Stimulated activated CD8-positive, alpha-beta memory T cell treated with anti-CD3 and anti-CD28 coated beads, Interleukin-7, amount 100 ng/mL, for 48 hours (primary cell): Measurements from ENCODE around the gene HBS1L.

Source experiments
- DNase-seq, 2 donors: peaks; one replicate each; pipeline ENCODE4 v3.0.0-alpha.2; 2020; ENCODE audit warnings: low read depth in 1 of 2; ENCODE audit errors: extremely low read depth in 1 of 2

Gene HBS1L

DNA sequence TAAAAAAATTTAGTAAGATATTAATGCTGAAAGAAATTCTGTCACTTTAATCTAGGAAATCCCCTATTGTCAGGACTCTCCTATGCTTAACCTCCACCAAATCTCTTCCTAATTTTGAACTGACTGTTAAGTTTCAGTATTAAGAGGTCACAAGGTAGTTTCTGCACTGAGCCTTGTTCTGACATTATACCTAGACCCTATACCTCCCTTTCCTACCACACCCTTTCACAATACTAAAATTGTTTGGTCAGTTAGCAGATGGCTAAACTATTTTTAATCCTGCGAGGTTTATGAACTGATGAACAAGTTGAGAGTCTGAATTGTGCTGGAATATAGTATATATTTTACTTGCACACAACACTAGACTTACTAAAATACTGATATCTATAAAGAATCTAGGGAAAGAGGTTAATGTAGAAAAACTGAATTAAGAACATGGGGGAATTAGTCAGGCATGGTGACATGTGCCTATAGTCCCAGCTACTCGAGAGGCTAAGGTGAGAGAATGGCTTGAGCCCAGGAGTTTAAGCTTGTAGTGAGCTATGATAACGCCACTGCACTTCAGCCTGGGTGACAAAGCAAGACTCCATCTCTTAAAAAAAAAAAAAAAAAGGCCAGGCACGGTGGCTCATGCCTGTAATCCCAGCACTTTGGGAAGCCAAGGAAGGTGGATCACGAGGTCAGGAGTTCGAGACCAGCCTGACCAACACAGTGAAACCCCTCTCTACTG is 51.5 kb downstream of the HBS1L start:
- DNase-seq: no peak

GRCh38 chr6:135002229-135002844 is 52.3 kb downstream of the HBS1L start:
- no peak for DNase-seq

GRCh38 chr6:134999107-134999506 is 55.5 kb downstream of the HBS1L start:
- no peak for DNase-seq

DNA sequence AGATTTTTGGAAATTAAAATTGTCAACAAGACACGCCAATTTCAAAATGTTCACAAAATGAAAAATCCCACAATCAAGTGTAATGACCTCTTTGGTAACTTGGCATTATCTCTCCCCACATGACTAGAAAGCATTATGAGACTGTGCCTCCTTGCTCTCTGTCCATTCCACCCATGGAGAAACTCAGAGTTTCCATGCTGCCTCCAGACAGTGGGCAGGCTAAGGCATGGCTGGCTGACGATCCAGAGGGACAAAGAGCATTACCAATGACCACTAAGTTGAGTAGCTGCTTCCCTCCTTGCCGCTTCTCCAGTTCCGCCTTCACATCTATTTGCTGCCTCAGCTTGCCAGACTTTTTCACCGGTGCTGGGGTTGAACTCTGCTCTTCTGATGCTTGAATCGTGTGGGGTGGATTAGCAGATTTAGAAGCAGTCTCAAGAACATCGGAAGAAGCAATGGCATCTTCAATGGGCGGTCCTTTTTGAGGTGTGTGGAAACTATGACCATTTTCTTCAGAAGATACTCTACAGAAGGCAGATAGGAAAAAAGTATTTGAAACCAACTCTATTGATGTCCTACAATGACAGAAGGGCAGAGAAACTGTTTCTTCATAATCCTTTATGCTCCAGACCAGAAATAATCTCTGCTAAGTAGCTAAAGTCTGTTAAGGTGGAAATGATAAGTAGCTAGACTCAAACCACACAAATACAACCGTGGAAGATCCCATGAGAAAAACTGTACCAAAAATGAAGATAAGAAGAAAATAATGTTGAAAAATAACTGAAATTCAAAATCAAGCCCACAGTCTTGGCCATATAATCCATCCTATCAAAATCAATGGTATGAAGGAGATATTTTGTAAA is 57.3 kb downstream of the HBS1L start:
- DNase-seq: no peak

DNA sequence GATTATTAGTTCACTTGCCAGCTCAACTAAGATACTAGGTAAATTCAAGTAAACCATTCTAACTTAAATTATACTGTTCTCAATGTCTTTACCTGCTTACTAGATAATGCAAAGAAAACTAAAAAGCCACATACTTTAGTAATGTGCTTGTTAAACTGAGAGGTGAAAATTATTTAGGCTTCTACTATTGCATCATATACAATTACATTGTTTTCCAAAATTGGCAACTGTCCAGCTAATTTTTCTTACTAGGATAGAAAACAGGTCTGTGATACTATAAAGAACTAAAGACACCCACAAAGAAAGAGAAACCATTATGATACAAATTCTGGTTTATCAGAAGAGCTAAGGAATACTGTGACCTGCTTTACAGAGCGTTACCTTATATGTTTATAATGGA is 59.1 kb downstream of the HBS1L start:
- DNase-seq: no peak

- no peak for DNase-seq
Measured at GRCh38 chr6:134994431-134994830, 60.2 kb downstream of the HBS1L start.

DNA sequence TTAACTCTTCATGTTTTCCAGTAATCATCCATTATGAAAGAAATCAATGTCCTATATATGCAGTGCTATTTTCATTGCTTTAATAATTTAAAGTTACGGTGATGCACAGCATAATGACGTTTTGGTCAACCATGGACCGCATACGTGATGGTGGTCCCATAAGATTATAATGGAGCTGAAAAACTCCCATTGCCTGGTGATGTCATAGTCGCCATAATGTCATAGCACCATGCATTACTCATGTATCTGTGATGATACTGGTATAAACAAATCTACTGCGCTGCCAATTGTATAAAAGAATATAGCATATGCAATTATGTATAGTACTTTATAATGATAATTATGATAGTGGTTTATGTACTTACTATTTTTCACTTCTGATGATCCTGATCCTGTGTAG is 62.5 kb downstream of the HBS1L start:
- DNase-seq: no peak

GRCh38 chr6:134990262-134990661 is 64.4 kb downstream of the HBS1L start:
- no peak for DNase-seq

GRCh38 chr6:134984821-134985220 is 69.8 kb downstream of the HBS1L start:
- DNase-seq: no peak

DNA sequence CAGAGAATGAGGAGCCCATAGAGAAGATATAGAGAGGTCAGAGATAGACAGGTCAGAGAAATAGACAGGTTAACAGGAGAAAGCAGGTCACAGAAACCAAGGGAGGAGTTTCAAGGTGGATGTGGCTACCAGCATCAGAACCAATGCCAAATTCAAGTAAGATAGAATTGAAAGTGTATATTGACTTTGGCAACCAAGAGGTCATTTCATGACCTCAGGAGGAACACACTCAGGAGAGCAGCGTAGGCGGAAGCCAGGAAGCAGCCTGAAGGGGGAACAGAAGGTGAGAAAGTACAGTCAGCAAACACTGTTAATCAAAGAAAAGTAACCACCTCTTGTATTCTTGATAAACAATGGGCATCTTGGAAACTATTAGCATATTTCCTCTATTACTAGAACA is 70.8 kb downstream of the HBS1L start:
- DNase-seq: no peak

DNA sequence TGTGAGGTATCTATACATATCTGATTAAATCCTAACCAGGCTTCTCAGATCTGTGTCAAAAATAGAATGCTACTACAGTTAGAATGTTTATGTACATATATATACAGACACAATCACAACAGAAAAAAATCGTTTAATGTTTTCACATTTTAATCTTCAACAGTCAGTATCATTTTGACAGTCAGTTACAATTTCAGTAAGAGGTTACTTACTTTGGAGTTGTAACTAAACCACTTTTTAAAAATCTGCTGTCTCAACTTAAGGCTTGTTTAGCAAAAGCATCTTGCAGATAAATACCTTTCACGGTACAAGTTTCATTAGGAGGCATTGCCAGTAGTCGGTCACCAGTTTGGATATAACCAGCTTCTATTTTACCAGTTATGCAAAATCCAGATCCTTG is 72.5 kb downstream of the HBS1L start:
- no peak for DNase-seq

- no peak for DNase-seq
Measured at GRCh38 chr6:134980846-134981245, 73.8 kb downstream of the HBS1L start.

GRCh38 chr6:134979142-134979541 is 75.5 kb downstream of the HBS1L start:
- DNase-seq: peak; percentile 25 to 58

- DNase-seq: no peak
Measured at GRCh38 chr6:134974370-134974769, 80.3 kb downstream of the HBS1L start.

GRCh38 chr6:134967711-134968110 is 86.9 kb downstream of the HBS1L start:
- DNase-seq: no peak

- DNase-seq: no peak
Measured at GRCh38 chr6:134964451-134965203, 90.0 kb downstream of the HBS1L start.

DNA sequence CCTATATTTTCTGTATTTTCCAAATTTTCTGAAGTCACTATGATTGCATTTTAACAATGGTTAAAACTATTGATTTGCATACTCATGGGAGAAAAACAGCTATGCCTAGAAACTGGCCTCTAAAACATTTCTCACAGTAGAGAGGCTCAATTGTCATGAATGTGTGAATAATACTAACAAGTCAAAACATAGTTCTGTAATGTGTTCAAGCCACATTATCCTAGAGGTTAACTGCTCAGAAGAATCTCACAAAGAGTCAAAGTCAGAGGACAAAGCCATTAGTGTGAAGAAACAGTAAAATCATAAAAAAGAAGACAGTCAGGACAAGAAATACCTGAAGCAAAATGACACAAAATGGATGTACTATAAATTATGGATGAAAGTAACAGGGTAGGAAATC is 92.2 kb downstream of the HBS1L start:
- no peak for DNase-seq

GRCh38 chr6:134961366-134961765 is 93.3 kb downstream of the HBS1L start:
- no peak for DNase-seq

DNA sequence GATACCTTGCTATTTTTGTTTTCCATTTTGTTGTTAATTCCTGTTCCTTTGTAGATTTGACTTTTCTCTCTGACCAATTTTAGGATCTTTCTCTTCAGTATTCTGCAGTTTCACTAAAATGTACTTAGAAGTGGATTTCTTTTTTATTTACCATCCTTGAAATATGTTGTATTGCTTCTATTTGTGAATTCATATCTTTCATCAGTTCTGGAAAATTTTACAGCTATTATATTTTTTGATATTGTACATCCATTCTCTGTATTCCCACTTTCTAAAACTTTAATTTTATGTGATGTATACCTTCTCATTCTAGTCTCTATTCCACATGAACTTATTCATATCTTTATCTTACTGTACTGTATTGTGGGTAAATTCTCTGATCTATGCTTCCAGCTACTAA is 95.0 kb downstream of the HBS1L start:
- no peak for DNase-seq

DNA sequence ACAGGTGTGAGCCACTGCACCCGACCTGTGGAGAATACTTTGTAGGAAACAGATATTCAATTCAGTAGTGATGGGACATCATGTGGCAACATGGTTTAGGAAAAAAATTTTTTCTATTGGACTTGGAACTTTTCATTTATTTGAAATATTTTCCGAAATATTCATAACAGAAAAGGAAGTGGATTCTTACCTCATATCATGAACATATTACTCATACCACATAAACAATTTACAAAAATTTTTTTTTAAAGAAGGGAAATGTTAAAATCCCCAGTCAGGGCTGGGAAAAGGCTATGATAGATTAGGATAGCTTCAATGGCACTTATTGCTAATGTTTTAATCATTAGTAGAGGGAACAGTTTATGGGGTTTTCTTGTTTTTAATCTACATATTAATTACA is 97.9 kb downstream of the HBS1L start:
- no peak for DNase-seq

DNA sequence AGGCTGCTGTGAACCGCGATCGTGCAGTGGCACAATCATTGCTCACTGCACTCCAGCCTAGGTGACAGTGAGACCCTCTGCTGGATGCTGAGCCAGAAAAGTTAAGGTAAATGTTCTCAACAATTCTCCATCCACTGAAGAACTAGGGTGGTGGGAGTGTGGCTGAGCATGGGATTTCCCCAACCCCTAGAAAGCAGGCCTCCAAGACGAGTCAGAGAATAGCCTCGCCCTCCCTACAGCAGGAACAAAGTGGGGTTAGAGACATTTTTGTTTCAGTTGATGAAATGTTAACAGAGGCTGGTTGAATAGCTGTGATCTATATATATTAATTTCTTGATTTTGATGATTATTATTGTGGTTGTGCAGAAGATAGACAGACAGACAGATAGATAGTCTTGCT is 98.6 kb downstream of the HBS1L start:
- DNase-seq: no peak
